ENCODE measurements around the gene NKD1. TPM values are rescaled to one million over a fixed set of nuclear protein-coding genes. Genes with fewer than 3 reads are reported as not detected.

Gene NKD1
- total and polyA plus RNA-seq, 7 donors = under 0.01 to 18.0 (median 6.7) TPM

DNA sequence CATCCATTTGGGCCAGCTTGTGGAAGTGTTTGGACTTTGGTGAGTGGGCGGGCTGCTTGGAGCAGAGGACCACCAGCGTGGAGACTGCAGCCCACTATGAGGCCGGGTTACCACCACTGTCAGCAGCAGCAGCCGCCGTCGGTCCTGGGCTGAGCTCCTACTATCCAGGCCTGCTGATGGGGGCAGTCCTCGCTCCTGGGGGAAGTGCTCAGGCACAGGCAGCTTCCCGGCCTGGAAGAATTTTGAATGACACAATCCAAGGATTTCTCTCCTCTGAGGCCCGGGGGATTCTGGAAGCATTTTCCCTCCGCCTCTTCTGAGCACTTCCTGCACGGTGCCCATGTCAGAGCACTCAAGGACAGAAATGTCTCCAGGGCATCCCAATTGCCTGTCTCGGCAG is 139.9 kb downstream of the NKD1 start:
- Histone ChIP-seq H3K9me3 (no peaks in the 10 kb centered on the region), H3K4me3 (no peak overlapping the region), H3K27ac (no peak overlapping the region), H3K4me1 (peaks cover 0 to 2% (median 0%) of the 10 kb centered on the region in 4 donors), H3K36me3 (no peaks in the 10 kb centered on the region), H3K27me3 (no peaks in the 10 kb centered on the region)
- no peak for DNase-seq
- TF ChIP-seq EP300 (IDR thresholded peaks at IDR 0.05) (no peak), CTCF (IDR thresholded peaks at IDR 0.05) (no peak), POLR2AphosphoS5 (IDR thresholded peaks at IDR 0.05) (no peak), POLR2A (IDR thresholded peaks at IDR 0.05) (no peak)
- intact Hi-C loops (cut with DNase I) = no loop called here
- 77 to 80% methylated on average over 12 of the region's 12 CpGs for WGBS, 2 donors

DNA sequence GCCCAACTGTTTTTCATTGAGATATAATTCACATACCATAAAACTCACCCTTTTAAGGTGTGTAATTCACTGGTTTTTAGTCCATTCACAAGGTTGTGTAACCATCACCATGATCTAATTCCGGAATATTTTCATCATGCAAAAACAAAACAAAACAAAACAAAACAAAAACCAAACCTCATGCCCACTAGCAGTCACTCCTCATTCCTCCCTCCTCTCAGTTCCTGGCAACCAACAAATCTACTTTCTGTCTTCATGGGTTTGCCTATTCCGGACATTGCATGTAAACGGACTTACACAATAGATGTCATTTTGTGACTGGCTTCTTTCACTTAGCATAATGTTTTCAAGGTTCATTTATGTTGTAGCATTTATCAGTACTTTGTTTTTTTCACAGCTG is 140.7 kb downstream of the NKD1 start:
- Histone ChIP-seq H3K4me1 (peaks cover 0 to 10% (median 6%) of the 10 kb centered on the region in 4 donors), H3K27ac (no peak overlapping the region), H3K4me3 (no peak overlapping the region), H3K27me3 (no peaks in the 10 kb centered on the region), H3K36me3 (no peaks in the 10 kb centered on the region), H3K9me3 (no peaks in the 10 kb centered on the region)
- TF ChIP-seq POLR2A (IDR thresholded peaks at IDR 0.05) = no peak
- no peak for TF ChIP-seq CTCF (IDR thresholded peaks at IDR 0.05)
- no peak for TF ChIP-seq EP300 (IDR thresholded peaks at IDR 0.05)
- no peak for TF ChIP-seq POLR2AphosphoS5 (IDR thresholded peaks at IDR 0.05)
- DNase-seq = no peak
- 69 to 78% methylated on average over 3 of the region's 3 CpGs for WGBS, 2 donors
- intact Hi-C loops (cut with DNase I) = no loop called here

- Histone ChIP-seq H3K27me3 (peaks cover 0 to 4% (median 0%) of the 10 kb centered on the region in 3 donors), H3K4me1 (peaks cover 0 to 11% (median 6%) of the 10 kb centered on the region in 4 donors), H3K27ac (no peak overlapping the region), H3K4me3 (no peak overlapping the region), H3K36me3 (no peaks in the 10 kb centered on the region), H3K9me3 (no peaks in the 10 kb centered on the region)
- DNase-seq = no peak
- intact Hi-C loops (cut with DNase I) = loop anchor here (10.0 kb wide), 1 partner anchor 115 kb away; no protein-coding TSS in a partner anchor
- WGBS, 2 donors = 97 to 99% methylated on average over 2 of the region's 2 CpGs
- TF ChIP-seq EP300 (IDR thresholded peaks at IDR 0.05) = no peak
- no peak for TF ChIP-seq CTCF (IDR thresholded peaks at IDR 0.05)
- no peak for TF ChIP-seq POLR2A (IDR thresholded peaks at IDR 0.05)
These were observed 142.0 kb downstream of the NKD1 start for GRCh38 chr16:50690177-50690576.

DNA sequence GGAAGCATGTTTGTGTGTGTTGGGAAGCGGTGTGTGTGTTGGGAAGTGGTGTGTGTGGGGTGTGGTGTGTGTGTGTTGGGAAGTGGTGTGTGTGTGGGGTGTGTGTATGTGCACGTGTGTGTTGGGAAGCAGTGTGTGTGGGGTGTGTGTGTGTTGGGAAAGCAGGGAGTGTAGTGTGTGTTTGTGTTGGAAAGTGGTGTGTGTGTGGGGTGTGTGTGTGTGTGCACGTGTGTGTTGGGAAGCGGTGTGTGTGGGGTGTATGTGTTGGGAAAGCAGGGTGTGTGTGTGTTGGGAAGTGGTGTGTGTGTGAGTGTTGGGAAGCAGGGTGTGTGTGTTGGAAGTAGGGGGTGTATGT is 144.4 kb downstream of the NKD1 start:
- H3K27me3 ChIP-seq = peaks cover 0 to 4% (median 0%) of the 10 kb centered on the region in 3 donors
- H3K9me3 ChIP-seq = no peaks in the 10 kb centered on the region
- intact Hi-C loops (cut with DNase I) = loop anchor here (10.0 kb wide), 1 partner anchor 112 kb away; no protein-coding TSS in a partner anchor
- H3K36me3 ChIP-seq = no peaks in the 10 kb centered on the region
- no peak overlapping the region for H3K27ac ChIP-seq
- H3K4me1 ChIP-seq = peaks cover 0 to 27% (median 20%) of the 10 kb centered on the region in 4 donors
- TF ChIP-seq POLR2A (IDR thresholded peaks at IDR 0.05) = no peak
- no peak for TF ChIP-seq POLR2AphosphoS5 (IDR thresholded peaks at IDR 0.05)
- TF ChIP-seq CTCF (IDR thresholded peaks at IDR 0.05) = no peak
- TF ChIP-seq EP300 (IDR thresholded peaks at IDR 0.05) = no peak
- 76 to 92% methylated on average over 4 of the region's 4 CpGs for WGBS, 2 donors
- H3K4me3 ChIP-seq = no peak overlapping the region
- DNase-seq = no peak

All from sigmoid colon (tissue), 7 donors.